H1 (cell line): Measurements from ENCODE around the gene SGCE. TPM values are rescaled to one million over a fixed set of nuclear protein-coding genes. Genes with fewer than 3 reads are reported as not detected.

Experiments used
- CTCF ChIA-PET: fragments of 300-600 bp; sonication (Branson Sonifier 250); formaldehyde crosslinking; loops from one replicate; lab custom pipeline; 2021; ENCODE audit not compliant: partially characterized antibody; lab: Charles Lee
- POLR2A ChIA-PET: fragments of 300-600 bp; sonication (Branson Sonifier 250); formaldehyde crosslinking; loops from one replicate; lab custom pipeline; 2021; ENCODE audit warnings: inconsistent platforms; ENCODE audit not compliant: partially characterized antibody; lab: Charles Lee
- DNase-seq, 2 experiments: peaks; one replicate each; pipeline versions ENCODE4 v3.0.0 to v3.0.0-alpha.2; 2010 to 2022; ENCODE audit warnings: low spot score in 2 of 2, low read depth in 1 of 2, mixed read lengths in 1 of 2
- FAIRE-seq: peaks from 2 replicates; lab custom pipeline; 2011; peaks lifted over from hg19 to GRCh38; lab: Jason Lieb, UNC
- H2AFZ ChIP-seq: 2 replicates; pipeline ENCODE4 v1.8.1; 2012; ENCODE audit warnings: low read length, inconsistent platforms
- H2AK5ac ChIP-seq: 2 replicates; pipeline ENCODE4 v1.6.1; 2013; ENCODE audit warnings: low read depth, low read length
- H2BK120ac ChIP-seq: replicated peaks from 2 replicates; pipeline ENCODE3; 2013; ENCODE audit warnings: low read depth, low read length, inconsistent platforms
- H2BK12ac ChIP-seq: 2 replicates; pipeline ENCODE4 v1.6.1; 2013; ENCODE audit warnings: low read depth, low read length
- H2BK15ac ChIP-seq: 2 replicates; pipeline ENCODE4 v1.6.1; 2013; ENCODE audit warnings: low read length
- H2BK20ac ChIP-seq: 2 replicates; pipeline ENCODE4 v1.6.1; 2013; ENCODE audit warnings: low read length
- H2BK5ac ChIP-seq: 2 replicates; pipeline ENCODE4 v1.6.1; 2013; ENCODE audit warnings: low read depth, low read length
- H3K14ac ChIP-seq: 2 replicates; pipeline ENCODE4 v1.6.1; 2013; ENCODE audit warnings: inconsistent platforms; ENCODE audit not compliant: insufficient read length
- H3K18ac ChIP-seq: 2 replicates; pipeline ENCODE4 v1.6.1; 2013; ENCODE audit warnings: low read length; ENCODE audit errors: extremely low read depth
- H3K23ac ChIP-seq: 2 replicates; pipeline ENCODE4 v1.6.1; 2013; ENCODE audit warnings: inconsistent platforms; ENCODE audit not compliant: insufficient read length
- H3K23me2 ChIP-seq: 2 replicates; pipeline ENCODE4 v1.6.1; 2013; ENCODE audit warnings: low read depth, low read length
- H3K27ac ChIP-seq: 2 replicates; pipeline ENCODE4 v1.6.1; 2011; ENCODE audit warnings: low read depth, low read length, inconsistent platforms
- H3K27me3 ChIP-seq, 4 experiments: replicated peaks in 1 of 4; 1 replicate in 1 of 4; 2 replicates in 3 of 4; pipeline versions ENCODE4 v1.6.1 to v1.8.1; 2011 to 2013; ENCODE audit warnings: low read length in 3 of 4, mild to moderate bottlenecking in 3 of 4, inconsistent platforms in 2 of 4, mixed read lengths in 2 of 4, moderate library complexity in 1 of 4; ENCODE audit not compliant: control insufficient read depth in 3 of 4, insufficient read depth in 3 of 4; ENCODE audit errors: extremely low read depth in 1 of 4
- H3K36me3 ChIP-seq, 4 experiments: 2 replicates each; pipeline versions ENCODE4 v1.6.1 to v1.8.1; 2011 to 2013; ENCODE audit warnings: mild to moderate bottlenecking in 4 of 4, low read length in 3 of 4, moderate library complexity in 2 of 4, control low read depth in 1 of 4, inconsistent platforms in 1 of 4; ENCODE audit not compliant: insufficient read depth in 4 of 4, control insufficient read depth in 2 of 4
- H3K4ac ChIP-seq: replicated peaks from 2 replicates; pipeline ENCODE3; 2013; ENCODE audit warnings: low read length, low read depth, mixed read lengths, inconsistent platforms; ENCODE audit not compliant: insufficient read length
- H3K4me1 ChIP-seq, 4 experiments: replicated peaks in 1 of 4; 1 replicate in 1 of 4; 2 replicates in 3 of 4; pipeline versions ENCODE4 v1.6.1 to v1.8.1; 2011 to 2013; ENCODE audit warnings: low read length in 3 of 4, inconsistent platforms in 2 of 4, mixed read lengths in 1 of 4; ENCODE audit not compliant: insufficient read depth in 4 of 4, control insufficient read depth in 3 of 4
- H3K4me2 ChIP-seq, 2 experiments: 2 replicates each; pipeline versions ENCODE4 v1.6.1 to v1.8.1; 2011 to 2013; ENCODE audit warnings: low read depth in 2 of 2, low read length in 2 of 2, control low read depth in 1 of 2, inconsistent platforms in 1 of 2, mild to moderate bottlenecking in 1 of 2; ENCODE audit not compliant: insufficient read depth in 1 of 2
- H3K4me3 ChIP-seq, 4 experiments: fragments of 200-600, 300-600 bp in 1 of 4; sonication (generic), shearing (Covaris generic), sonication (Bioruptor Twin) in 1 of 4; 2 replicates each; pipeline versions ENCODE4 v1.5.1 to v1.8.1; 2011 to 2016; ENCODE audit warnings: low read length in 4 of 4, low read depth in 3 of 4, control low read depth in 2 of 4, inconsistent platforms in 2 of 4, mild to moderate bottlenecking in 2 of 4, mixed read lengths in 1 of 4, moderate library complexity in 1 of 4; ENCODE audit not compliant: insufficient read depth in 2 of 4; ENCODE audit errors: extremely low read depth in 1 of 4
- H3K56ac ChIP-seq: replicated peaks from 2 replicates; pipeline ENCODE3; 2013; ENCODE audit warnings: low read depth, mild to moderate bottlenecking, mixed read lengths, low read length, inconsistent platforms; ENCODE audit not compliant: insufficient read length
- H3K79me1 ChIP-seq: 2 replicates; pipeline ENCODE4 v1.6.1; 2013; ENCODE audit warnings: low read depth, low read length, control low read depth
- H3K79me2 ChIP-seq, 2 experiments: 2 replicates each; pipeline versions ENCODE4 v1.6.1 to v1.8.1; 2012 to 2013; ENCODE audit warnings: low read length in 2 of 2, mild to moderate bottlenecking in 2 of 2, inconsistent platforms in 1 of 2; ENCODE audit not compliant: insufficient read depth in 2 of 2, control insufficient read depth in 1 of 2
- H3K9ac ChIP-seq, 4 experiments: replicated peaks in 1 of 4; 1 replicate in 1 of 4; 2 replicates in 3 of 4; pipeline versions ENCODE4 v1.6.1 to v1.8.1; 2011 to 2013; ENCODE audit warnings: low read depth in 3 of 4, low read length in 3 of 4, control low read depth in 2 of 4, mild to moderate bottlenecking in 2 of 4, moderate library complexity in 2 of 4, inconsistent platforms in 1 of 4; ENCODE audit errors: extremely low read depth in 1 of 4
- H3K9me3 ChIP-seq, 2 experiments: 2 replicates each; pipeline versions ENCODE4 v1.6.1 to v1.8.1; 2012 to 2013; ENCODE audit warnings: mild to moderate bottlenecking in 2 of 2, moderate library complexity in 2 of 2, control low read depth in 1 of 2, inconsistent platforms in 1 of 2, low read depth in 1 of 2, low read length in 1 of 2, mixed read lengths in 1 of 2; ENCODE audit not compliant: insufficient read depth in 2 of 2
- H4K20me1 ChIP-seq, 2 experiments: replicated peaks in 1 of 2; 2 replicates each; pipeline versions ENCODE3 to v1.8.1; 2011 to 2013; ENCODE audit warnings: inconsistent platforms in 2 of 2, low read length in 2 of 2, mild to moderate bottlenecking in 1 of 2; ENCODE audit not compliant: insufficient read depth in 2 of 2, control insufficient read depth in 1 of 2
- H4K5ac ChIP-seq: 2 replicates; pipeline ENCODE4 v1.6.1; 2013; ENCODE audit warnings: low read length, low read depth, mixed read lengths, inconsistent platforms; ENCODE audit not compliant: insufficient read length
- H4K8ac ChIP-seq: 2 replicates; pipeline ENCODE4 v1.8.0; 2013; ENCODE audit warnings: mild to moderate bottlenecking, moderate library complexity, low read length, inconsistent platforms; ENCODE audit not compliant: insufficient read depth; ENCODE audit errors: extremely low read depth
- H4K91ac ChIP-seq: replicated peaks from 2 replicates; pipeline ENCODE3; 2013; ENCODE audit warnings: low read length, mixed read lengths, inconsistent platforms; ENCODE audit not compliant: insufficient read length
- BCL11A ChIP-seq, 2 experiments: IDR thresholded peaks; one replicate each; pipeline ENCODE4 v1.6.1; 2011; ENCODE audit warnings: low read depth in 2 of 2, low read length in 2 of 2, mild to moderate bottlenecking in 2 of 2
- CBX5 ChIP-seq: fragments of 300-800, 300-1000 bp; sonication (generic); IDR thresholded peaks from 2 replicates; pipeline ENCODE4 v1.7.1; 2016; ENCODE audit warnings: antibody characterized with exemption, low read length, low read depth
- CREB1 ChIP-seq: IDR thresholded peaks from 2 replicates; pipeline ENCODE4 v1.6.1; 2012; ENCODE audit warnings: inconsistent platforms
- JUN ChIP-seq: IDR thresholded peaks from 2 replicates; pipeline ENCODE4 v1.6.1; 2011; ENCODE audit warnings: low read depth, mild to moderate bottlenecking, improper control_type of control experiment, low read length
- JUND ChIP-seq: IDR thresholded peaks from 2 replicates; pipeline ENCODE4 v1.6.1; 2011; ENCODE audit warnings: mild to moderate bottlenecking, improper control_type of control experiment, low read length
- KDM1A ChIP-seq: fragments of 200-600, 300-600 bp; sonication (generic); IDR thresholded peaks from 2 replicates; pipeline ENCODE4 v1.7.1; 2016; ENCODE audit warnings: mild to moderate bottlenecking, low read length, borderline replicate concordance
- KDM4A ChIP-seq: IDR thresholded peaks from one replicate; pipeline ENCODE4 v1.7.1; 2012; ENCODE audit warnings: low read depth, mild to moderate bottlenecking, moderate library complexity, low read length, inconsistent platforms; ENCODE audit not compliant: severe bottlenecking
- KDM5A ChIP-seq: fragments of 200-600 bp; IDR thresholded peaks from 2 replicates; pipeline ENCODE4 v1.7.1; 2012; ENCODE audit warnings: mild to moderate bottlenecking, low read length, inconsistent platforms, mixed read lengths
- POLR2AphosphoS5 ChIP-seq: IDR thresholded peaks from 2 replicates; pipeline ENCODE4 v1.6.1; 2011; ENCODE audit warnings: low read depth, low read length
- POU5F1 ChIP-seq: IDR thresholded peaks from 2 replicates; pipeline ENCODE4 v1.6.1; 2011; ENCODE audit warnings: low read depth, mild to moderate bottlenecking, low read length, moderate library complexity
- RBBP5 ChIP-seq: IDR thresholded peaks from 2 replicates; pipeline ENCODE4 v1.7.1; 2012; ENCODE audit warnings: low read depth, mild to moderate bottlenecking, inconsistent platforms, low read length, moderate library complexity, borderline replicate concordance
- SIX5 ChIP-seq: IDR thresholded peaks from 2 replicates; pipeline ENCODE4 v1.6.1; 2011; ENCODE audit warnings: mild to moderate bottlenecking, low read depth, low read length
- SP1 ChIP-seq: IDR thresholded peaks from 2 replicates; pipeline ENCODE4 v1.6.1; 2011; ENCODE audit warnings: low read depth, low read length
- SUZ12 ChIP-seq: fragments of 200-600 bp; sonication (generic); IDR thresholded peaks from 2 replicates; pipeline ENCODE4 v1.6.1; 2012; ENCODE audit warnings: mild to moderate bottlenecking, inconsistent platforms, low read length, moderate library complexity, mixed read lengths
- WGBS, 2 experiments: shearing (Covaris generic) in 1 of 2; methylation state at CpG; one replicate each; pipeline versions ENCODE4 v1.1.6 to v1.1.7; 2013 to 2015; ENCODE audit warnings: low lambda C conversion rate in 2 of 2, mixed read lengths in 2 of 2, inconsistent platforms in 1 of 2, low coverage in 1 of 2, missing lambda C conversion rate in 1 of 2; ENCODE audit not compliant: insufficient replicate concordance in 2 of 2, insufficient coverage in 1 of 2, insufficient read length in 1 of 2; ENCODE audit errors: extremely low coverage in 1 of 2, missing lambda C conversion rate in 1 of 2; 5-methylcytosine and 5-hydroxymethylcytosine counted together
- polyA plus RNA-seq, 7 experiments: library from polyadenylated mRNA; depleted of rRNA in 3 of 7; stranded (reverse) in 5 of 7; unstranded in 2 of 7; fragments of >200 nt in 5 of 7; fragments of 200-250 nt in 2 of 7; gene quantifications; 1 replicate in 5 of 7; 2 replicates in 1 of 7; 4 replicates in 1 of 7; pipeline versions ENCODE4 v1.2.1 to v1.2.3, GENCODE V29; 2011 to 2013; ENCODE audit warnings: missing spikeins in 2 of 7, mixed read lengths in 2 of 7
- total RNA-seq: library from RNA; stranded (reverse); fragmentation: NEBNext Ultra II Directional; extraction: Animal tissue kit (Norgen Biotek cat#: 25700); gene quantifications from 2 replicates; pipeline ENCODE4 v1.2.1, GENCODE V29; 2021
- TF ChIP-seq, protein P1 (sequence below): IDR thresholded peaks from 2 replicates; pipeline ENCODE4 v1.6.1; 2011; ENCODE audit warnings: low read depth, mild to moderate bottlenecking, low read length; ENCODE audit not compliant: insufficient read depth

Gene SGCE
- total and polyA plus RNA-seq, 2 of the 8 experiments (the other 6 are each of a cell fraction or from before 2014, with no cell fraction given), result 12.8 to 25.0 TPM

DNA sequence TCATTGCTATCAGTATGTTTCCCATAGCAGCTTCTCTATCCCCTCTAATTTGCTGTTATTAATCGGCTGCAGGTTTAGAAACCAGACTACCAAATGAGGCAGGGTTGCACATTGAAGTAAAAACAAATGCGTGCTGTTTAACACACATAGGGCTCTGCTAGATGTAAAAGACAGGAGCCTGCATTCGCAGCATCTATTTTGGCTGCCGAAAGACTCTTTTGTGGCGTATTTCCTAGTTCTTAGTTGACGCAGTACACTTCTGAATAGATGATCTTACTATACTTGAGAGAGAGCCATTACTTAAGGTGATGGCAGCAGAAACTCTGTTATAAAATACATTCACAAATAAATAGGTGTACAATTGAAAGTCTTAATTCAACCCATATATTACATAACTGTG lies 21.4 kb downstream of the SGCE start:
- DNase-seq, result no peak
- ChIA-PET CTCF (interaction anchor here (2.4 kb wide), 1 partner anchor 22 kb away, joined by 6 read pairs; the partner anchor contains the start of gene SGCE), POLR2A (no interaction called here)
- TF ChIP-seq POLR2AphosphoS5, result no peak
- TF ChIP-seq KDM5A, result no peak
- no peak for TF ChIP-seq RBBP5
- no peak for TF ChIP-seq KDM4A
- TF ChIP-seq CREB1, result no peak
- TF ChIP-seq CBX5, result no peak
- TF ChIP-seq, protein P1, sequence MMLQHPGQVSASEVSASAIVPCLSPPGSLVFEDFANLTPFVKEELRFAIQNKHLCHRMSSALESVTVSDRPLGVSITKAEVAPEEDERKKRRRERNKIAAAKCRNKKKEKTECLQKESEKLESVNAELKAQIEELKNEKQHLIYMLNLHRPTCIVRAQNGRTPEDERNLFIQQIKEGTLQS, result no peak
- TF ChIP-seq JUN, result no peak
- TF ChIP-seq SP1, result no peak
- no peak for TF ChIP-seq BCL11A (IDR thresholded peaks at IDR 0.05; ENCODE audit: low read depth in 2 of 2, low read length in 2 of 2)
- no peak for TF ChIP-seq SUZ12
- no peak for TF ChIP-seq JUND
- TF ChIP-seq KDM1A, result no peak
- TF ChIP-seq SIX5, result no peak
- no peak for TF ChIP-seq POU5F1

More for the DNA sequence above, 21.4 kb downstream of the SGCE start:
- H4K5ac ChIP-seq, result no peak overlapping the region
- WGBS, 2 experiments, result 92% methylated on average over 6 of the region's 6 CpGs; no CpG with 5 or more reads in 1 of the 2 experiments
- no peak for FAIRE-seq
- H3K14ac ChIP-seq, result no peak overlapping the region
- H3K18ac ChIP-seq, result no peak overlapping the region
- H4K20me1 ChIP-seq, result peaks cover 0 to 2% of the 10 kb centered on the region in 2 experiments
- no peak overlapping the region for H2BK12ac ChIP-seq
- no peak overlapping the region for H2AFZ ChIP-seq
- no peaks in the 10 kb centered on the region for H3K23me2 ChIP-seq
- no peaks in the 10 kb centered on the region for H3K36me3 ChIP-seq
- H2BK5ac ChIP-seq, result no peak overlapping the region
- no peak overlapping the region for H2BK15ac ChIP-seq
- H3K9ac ChIP-seq, result no peak overlapping the region
- no peak overlapping the region for H4K8ac ChIP-seq
- H4K91ac ChIP-seq, result no peak overlapping the region
- no peaks in the 10 kb centered on the region for H3K79me1 ChIP-seq
- no peak overlapping the region for H3K23ac ChIP-seq
- peaks cover 0 to 5% (median 1%) of the 10 kb centered on the region in 4 experiments; a peak in 2 of 7 replicates for H3K4me1 ChIP-seq
- H3K27ac ChIP-seq, result no peak overlapping the region
- H2AK5ac ChIP-seq, result no peak overlapping the region
- no peak overlapping the region for H2BK20ac ChIP-seq
- H3K4me3 ChIP-seq, result no peak overlapping the region
- H2BK120ac ChIP-seq, result no peak overlapping the region
- no peaks in the 10 kb centered on the region for H3K27me3 ChIP-seq
- no peak overlapping the region for H3K4ac ChIP-seq
- H3K56ac ChIP-seq, result no peak overlapping the region
- H3K79me2 ChIP-seq, result no peaks in the 10 kb centered on the region
- no peaks in the 10 kb centered on the region for H3K9me3 ChIP-seq
- no peak overlapping the region for H3K4me2 ChIP-seq
